GM12874 (cell line): ENCODE measurements around the gene PIK3C2B.

ENCODE experiments used
- TF ChIP-seq, protein P1 (sequence below): IDR thresholded peaks from 2 replicates; pipeline ENCODE4 v1.5.1; 2011; ENCODE audit warnings: low read depth, mild to moderate bottlenecking, control low read depth, low read length, moderate library complexity; ENCODE audit not compliant: insufficient read depth

PIK3C2B gene

DNA sequence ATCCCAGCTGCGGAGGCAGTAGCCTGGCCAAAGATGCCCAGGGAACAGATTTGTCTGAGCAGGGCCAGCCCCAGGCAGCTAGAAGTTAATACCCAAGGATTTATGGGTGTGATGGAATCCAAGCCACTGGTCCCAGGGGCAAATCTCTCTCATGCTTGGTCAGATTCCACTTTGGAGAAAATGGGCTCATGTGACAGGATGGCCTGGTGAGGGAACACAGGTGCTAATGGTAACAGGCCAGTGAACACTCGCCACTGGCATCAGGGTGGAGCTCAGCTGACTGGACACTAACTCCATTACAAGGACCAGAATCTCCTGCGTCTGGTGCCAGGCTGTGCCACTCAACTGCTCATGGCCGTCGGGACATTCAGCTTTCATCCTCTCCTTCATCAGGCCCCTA lies 33.6 kb upstream of the PIK3C2B start:
- TF ChIP-seq, protein P1, sequence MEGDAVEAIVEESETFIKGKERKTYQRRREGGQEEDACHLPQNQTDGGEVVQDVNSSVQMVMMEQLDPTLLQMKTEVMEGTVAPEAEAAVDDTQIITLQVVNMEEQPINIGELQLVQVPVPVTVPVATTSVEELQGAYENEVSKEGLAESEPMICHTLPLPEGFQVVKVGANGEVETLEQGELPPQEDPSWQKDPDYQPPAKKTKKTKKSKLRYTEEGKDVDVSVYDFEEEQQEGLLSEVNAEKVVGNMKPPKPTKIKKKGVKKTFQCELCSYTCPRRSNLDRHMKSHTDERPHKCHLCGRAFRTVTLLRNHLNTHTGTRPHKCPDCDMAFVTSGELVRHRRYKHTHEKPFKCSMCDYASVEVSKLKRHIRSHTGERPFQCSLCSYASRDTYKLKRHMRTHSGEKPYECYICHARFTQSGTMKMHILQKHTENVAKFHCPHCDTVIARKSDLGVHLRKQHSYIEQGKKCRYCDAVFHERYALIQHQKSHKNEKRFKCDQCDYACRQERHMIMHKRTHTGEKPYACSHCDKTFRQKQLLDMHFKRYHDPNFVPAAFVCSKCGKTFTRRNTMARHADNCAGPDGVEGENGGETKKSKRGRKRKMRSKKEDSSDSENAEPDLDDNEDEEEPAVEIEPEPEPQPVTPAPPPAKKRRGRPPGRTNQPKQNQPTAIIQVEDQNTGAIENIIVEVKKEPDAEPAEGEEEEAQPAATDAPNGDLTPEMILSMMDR, result no peak

DNA sequence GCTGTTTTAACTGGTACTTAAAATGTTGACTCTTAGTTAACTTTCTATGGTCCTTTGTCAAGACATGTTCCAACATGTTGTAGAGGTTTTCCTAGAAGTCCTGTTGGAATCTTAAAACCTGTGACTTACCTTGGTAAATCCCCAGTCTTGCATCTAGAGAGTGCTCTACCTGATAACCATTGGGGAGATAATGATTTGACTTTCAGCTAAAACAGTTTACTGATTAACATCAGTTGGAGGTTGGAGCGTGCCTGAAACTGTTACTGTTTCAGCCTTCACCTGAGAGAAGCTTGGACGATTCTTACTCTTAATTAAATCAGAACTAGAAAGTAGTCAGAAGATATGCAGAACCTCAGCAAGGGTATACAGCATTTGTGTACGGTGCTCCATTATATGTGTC lies 30.4 kb upstream of the PIK3C2B start:
- TF ChIP-seq, protein P1, result no peak

DNA sequence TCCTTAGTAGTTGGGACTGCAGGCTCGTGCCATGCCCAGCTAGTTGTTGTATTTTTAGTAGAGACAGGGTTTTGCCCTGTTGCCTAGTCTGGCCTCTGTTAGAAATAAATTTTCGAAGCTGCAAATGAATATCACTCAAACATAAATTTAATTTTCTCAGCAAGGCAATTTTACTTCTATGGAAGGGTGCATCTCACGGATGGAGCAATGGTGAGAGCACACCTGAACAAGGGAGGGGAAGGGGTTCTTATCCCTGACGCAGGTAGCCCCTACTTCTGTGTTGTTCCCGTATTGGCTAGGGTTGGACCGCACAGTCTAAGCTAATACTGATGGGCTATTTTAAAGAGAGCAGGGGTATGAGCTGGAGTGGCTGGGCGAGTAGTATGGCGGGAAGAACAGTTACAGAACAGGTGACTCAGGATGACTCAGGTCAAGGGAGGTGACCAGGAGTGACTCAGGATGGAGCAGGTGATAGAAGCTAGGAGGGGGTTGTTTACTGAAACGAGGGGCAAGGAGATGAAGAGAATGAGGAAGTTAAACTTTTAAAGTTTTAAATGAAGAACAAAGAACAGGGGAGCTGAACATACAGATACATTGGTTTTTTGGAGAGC lies 29.1 kb upstream of the PIK3C2B start:
- TF ChIP-seq, protein P1, result no peak

DNA sequence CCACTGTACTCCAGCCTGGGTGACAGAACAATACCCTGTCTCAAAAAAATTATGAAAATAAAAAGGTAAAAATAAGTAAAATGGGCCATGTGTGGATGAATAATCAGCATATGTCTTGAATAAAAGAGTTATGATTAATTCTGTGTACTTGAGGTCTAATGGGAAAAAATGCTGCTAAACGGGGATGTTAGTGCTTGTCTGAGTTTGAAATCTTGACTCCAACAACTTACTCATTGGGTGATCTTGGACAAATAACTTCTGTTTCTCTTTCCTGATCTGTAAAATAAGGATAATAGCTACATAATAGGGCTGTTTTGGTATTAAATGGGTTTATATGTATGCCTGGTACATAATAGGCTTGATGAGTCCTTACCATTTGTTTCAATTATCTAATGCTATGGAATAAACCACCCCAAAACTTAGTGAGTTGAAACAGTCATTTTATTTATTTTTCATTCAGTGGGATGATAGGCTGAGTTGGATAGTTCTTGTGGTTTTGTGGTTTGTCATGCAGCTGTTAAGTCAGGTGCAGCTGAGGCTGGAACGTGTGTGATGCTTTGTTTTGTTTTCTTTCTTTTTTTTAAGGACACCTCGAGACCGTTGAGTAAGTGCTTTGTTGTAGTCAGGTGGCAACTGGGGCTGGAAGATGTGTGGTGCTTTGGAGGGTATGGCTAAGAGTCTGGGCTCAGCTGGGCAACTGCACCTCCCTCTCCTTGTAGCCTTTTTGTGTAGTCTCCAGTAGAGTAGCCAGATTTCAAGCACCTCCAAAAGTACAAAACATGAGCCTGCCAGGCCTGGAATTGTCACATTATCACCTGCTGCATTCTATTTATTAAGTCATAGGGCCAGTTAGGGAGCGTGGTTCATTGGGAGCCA lies 26.5 kb upstream of the PIK3C2B start:
- TF ChIP-seq, protein P1, result no peak

DNA sequence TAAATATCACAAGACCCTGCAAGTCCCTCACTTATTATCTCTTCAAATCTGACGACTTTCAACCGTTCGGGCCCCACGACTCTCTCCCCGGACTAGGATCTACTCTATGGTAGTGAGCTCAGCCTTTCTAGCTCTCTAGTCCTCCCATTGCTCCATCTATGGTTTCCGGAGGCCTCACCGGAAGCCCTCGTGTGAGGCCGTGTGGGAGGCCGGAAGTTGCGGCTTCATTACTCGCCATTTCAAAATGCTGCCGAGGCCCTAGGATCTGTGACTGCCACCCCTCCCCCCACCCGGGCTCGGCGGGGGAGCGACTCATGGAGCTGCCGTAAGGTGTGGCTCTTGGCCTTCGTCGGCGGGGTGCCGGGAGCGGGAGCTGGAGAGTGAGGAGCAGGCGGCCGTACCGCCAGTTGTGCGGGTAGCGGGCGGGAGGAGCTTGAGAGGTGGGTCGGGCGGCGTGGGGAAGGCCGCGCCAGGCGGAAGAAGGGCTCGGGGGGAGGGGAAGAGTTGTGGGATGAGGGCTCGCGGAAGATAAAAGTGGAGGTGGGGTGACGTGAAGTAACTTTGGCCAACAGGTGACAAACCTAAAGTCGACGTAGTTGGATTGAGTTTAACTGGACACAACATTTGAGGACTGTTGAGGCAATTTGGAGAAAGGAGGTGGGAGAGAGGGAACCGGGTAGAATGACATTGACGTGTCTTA lies 21.7 kb upstream of the PIK3C2B start, which contains the start of gene MDM4:
TSS of gene MDM4 (plus strand) at position 227 of the 700 bp plus-strand sequence. CDS start 9,113 bp downstream, outside the sequence.
- TF ChIP-seq, protein P1, result no peak

DNA sequence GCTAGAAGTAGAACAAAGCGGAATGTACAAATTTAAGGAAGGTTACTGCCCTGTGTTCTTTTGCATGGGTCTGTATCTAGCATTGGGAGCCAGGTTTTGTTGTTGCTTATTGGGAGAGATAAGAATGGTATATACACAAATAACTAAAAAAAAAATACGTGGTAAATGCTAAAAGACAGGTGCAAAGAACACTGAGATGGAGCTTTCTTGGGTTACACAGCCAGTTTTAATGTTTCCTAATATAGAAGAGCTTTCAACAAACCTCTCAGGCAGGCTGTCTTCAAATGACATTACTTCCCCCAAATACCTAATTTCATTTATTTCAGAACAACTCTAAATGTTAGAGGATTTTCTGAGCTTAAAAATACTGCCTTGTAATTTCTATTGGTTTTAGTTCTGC lies 20.2 kb upstream of the PIK3C2B start:
- TF ChIP-seq, protein P1, result no peak

DNA sequence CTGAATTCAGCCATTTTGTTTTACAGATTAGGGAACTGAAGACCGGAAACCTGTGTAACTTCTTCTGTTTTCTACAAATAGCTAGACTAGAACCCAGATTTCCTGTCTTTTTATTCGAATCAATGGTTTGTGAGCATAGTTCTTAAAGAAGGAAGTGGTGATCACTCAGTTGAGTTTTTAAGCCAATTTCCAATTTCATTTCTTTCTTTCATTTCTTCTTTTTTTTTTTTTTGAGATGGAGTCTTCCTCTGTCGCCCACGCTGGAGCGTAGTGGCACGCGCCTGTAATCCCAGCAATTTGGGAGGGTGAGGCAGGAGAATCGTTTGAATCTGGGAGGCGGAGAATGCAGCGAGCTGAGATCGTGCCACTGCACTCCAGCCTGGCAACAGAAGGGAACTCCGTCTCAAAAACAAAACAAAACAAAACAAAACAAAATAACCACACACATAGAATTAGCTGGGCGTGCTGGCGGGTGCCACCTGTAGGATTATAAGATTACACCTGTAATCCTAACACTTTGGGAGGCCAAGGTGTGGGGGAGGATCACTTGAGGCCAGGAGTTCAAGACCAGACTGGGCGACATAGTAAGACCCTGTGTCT lies 18.6 kb upstream of the PIK3C2B start:
- TF ChIP-seq, protein P1, result 0 out of 2 replicates have a peak, but pooled peaks have one; percentile 4
